KMS-11 (cell line): ENCODE results near the gene DNAH1.

Experiments
- H2AFZ ChIP-seq: fragments of 200-600 bp; sonication (generic); 2 replicates; pipeline ENCODE4 v1.6.1; 2016; ENCODE audit warnings: antibody characterized with exemption, mixed run types, low read depth
- H3K27ac ChIP-seq: fragments of 200-600 bp; sonication (generic); 2 replicates; pipeline ENCODE4 v1.6.1; 2016; ENCODE audit warnings: mild to moderate bottlenecking, mixed run types
- H3K27me3 ChIP-seq: fragments of 200-600 bp; sonication (generic); 2 replicates; pipeline ENCODE4 v1.6.1; 2017; ENCODE audit warnings: mild to moderate bottlenecking, low read depth, mixed run types, moderate library complexity; ENCODE audit not compliant: insufficient read depth
- H3K36me3 ChIP-seq: fragments of 200-600 bp; sonication (generic); 2 replicates; pipeline ENCODE4 v1.6.1; 2017; ENCODE audit warnings: mild to moderate bottlenecking, mixed run types; ENCODE audit not compliant: insufficient read depth
- H3K4me1 ChIP-seq: fragments of 200-600 bp; sonication (generic); 2 replicates; pipeline ENCODE4 v1.6.1; 2016; ENCODE audit warnings: mild to moderate bottlenecking, low read depth, mixed run types; ENCODE audit not compliant: poor library complexity, severe bottlenecking
- H3K4me2 ChIP-seq: fragments of 200-600 bp; sonication (generic); 2 replicates; pipeline ENCODE4 v1.7.0; 2016; ENCODE audit warnings: mild to moderate bottlenecking, mixed run types
- H3K4me3 ChIP-seq: fragments of 200-600 bp; sonication (generic); IDR thresholded peaks from 2 replicates; pipeline ENCODE4 v1.6.1; 2017; ENCODE audit warnings: low read depth, low read length, mixed read lengths; ENCODE audit not compliant: insufficient read depth
- H3K79me2 ChIP-seq: fragments of 200-600 bp; sonication (generic); 2 replicates; pipeline ENCODE4 v1.6.1; 2016; ENCODE audit warnings: low read depth, mixed run types; ENCODE audit not compliant: insufficient read depth
- H3K9ac ChIP-seq: fragments of 200-600 bp; sonication (generic); 2 replicates; pipeline ENCODE4 v1.6.1; 2016; ENCODE audit warnings: mild to moderate bottlenecking, mixed run types
- H4K20me1 ChIP-seq: fragments of 200-600 bp; sonication (generic); 2 replicates; pipeline ENCODE4 v1.6.1; 2016; ENCODE audit warnings: mild to moderate bottlenecking, mixed run types; ENCODE audit not compliant: insufficient read depth
- TF ChIP-seq, protein P1 (sequence below): fragments of 200-600 bp; sonication (generic); conservative IDR thresholded peaks from 2 replicates; pipeline ENCODE4 v1.6.1; 2017; ENCODE audit warnings: low read depth, mild to moderate bottlenecking, antibody characterized with exemption, low read length, moderate library complexity, mixed read lengths

DNAH1 gene

DNA sequence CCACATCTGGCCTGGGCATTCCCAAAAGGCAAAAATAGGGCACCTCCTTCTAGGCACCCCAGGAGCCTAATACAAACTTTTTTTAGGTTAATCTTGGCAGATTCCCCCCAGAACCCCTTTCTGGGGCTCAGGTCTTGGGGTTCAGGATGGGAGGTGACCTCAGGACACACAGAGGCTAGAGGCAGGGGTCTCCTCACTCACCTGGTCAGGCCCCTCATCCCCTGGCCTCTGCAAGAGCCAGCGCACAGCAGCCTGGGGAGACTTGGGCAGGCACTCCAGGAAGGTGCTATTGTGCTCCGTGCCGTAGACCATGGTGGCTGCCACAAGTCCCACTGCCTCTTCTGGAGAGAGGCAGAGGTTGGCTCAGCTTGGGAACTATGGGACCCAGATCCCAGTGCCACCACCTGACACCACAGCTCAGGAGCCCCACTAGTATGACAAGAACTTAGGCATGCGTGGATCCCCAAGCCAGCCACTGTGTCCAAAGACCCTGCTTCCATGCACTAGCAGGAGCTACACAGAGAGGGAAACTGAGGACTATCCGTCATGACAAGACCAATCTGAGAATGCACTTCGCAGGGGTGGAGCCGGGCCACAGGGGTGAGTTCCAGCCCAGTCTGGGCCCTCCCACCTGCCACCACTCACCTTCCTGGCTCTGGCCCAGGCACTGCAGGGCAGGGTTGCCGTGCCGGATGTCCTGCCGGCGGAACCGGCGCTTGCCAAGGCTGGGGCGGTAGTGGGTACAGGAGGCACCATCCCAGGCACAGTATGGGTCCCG, 121.4 kb downstream of the DNAH1 start:
- Histone ChIP-seq H3K4me3 (no peak overlapping the region), H3K36me3 (no peaks in the 10 kb centered on the region), H3K27ac (no peak overlapping the region), H3K9ac (no peak overlapping the region), H2AFZ (no peak overlapping the region), H3K4me1 (no peaks in the 10 kb centered on the region), H3K79me2 (no peaks in the 10 kb centered on the region), H4K20me1 (no peaks in the 10 kb centered on the region), H3K27me3 (no peaks in the 10 kb centered on the region), H3K4me2 (no peak overlapping the region)
- TF ChIP-seq, protein P1, sequence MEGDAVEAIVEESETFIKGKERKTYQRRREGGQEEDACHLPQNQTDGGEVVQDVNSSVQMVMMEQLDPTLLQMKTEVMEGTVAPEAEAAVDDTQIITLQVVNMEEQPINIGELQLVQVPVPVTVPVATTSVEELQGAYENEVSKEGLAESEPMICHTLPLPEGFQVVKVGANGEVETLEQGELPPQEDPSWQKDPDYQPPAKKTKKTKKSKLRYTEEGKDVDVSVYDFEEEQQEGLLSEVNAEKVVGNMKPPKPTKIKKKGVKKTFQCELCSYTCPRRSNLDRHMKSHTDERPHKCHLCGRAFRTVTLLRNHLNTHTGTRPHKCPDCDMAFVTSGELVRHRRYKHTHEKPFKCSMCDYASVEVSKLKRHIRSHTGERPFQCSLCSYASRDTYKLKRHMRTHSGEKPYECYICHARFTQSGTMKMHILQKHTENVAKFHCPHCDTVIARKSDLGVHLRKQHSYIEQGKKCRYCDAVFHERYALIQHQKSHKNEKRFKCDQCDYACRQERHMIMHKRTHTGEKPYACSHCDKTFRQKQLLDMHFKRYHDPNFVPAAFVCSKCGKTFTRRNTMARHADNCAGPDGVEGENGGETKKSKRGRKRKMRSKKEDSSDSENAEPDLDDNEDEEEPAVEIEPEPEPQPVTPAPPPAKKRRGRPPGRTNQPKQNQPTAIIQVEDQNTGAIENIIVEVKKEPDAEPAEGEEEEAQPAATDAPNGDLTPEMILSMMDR = no peak

DNA sequence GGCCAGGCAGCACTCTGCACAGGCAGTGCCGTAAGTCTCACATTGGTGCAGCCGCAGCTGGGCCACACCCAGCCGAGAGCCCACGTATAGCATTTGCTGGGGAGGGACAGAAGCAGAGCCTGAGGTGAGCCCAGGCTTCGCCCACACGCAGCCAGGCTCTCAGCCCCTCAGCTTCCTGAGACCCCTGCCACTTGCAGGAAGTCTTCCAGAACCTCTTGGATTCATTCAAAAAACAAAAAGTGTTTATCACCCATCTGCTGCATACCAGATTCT, 121.9 kb downstream of the DNAH1 start:
- Histone ChIP-seq H3K27me3 (no peaks in the 10 kb centered on the region), H3K4me3 (no peak overlapping the region), H3K36me3 (no peaks in the 10 kb centered on the region), H4K20me1 (no peaks in the 10 kb centered on the region), H3K4me2 (no peak overlapping the region), H3K9ac (no peak overlapping the region), H2AFZ (no peak overlapping the region), H3K4me1 (no peaks in the 10 kb centered on the region), H3K27ac (no peak overlapping the region), H3K79me2 (no peaks in the 10 kb centered on the region)
- TF ChIP-seq, protein P1 = no peak

DNA sequence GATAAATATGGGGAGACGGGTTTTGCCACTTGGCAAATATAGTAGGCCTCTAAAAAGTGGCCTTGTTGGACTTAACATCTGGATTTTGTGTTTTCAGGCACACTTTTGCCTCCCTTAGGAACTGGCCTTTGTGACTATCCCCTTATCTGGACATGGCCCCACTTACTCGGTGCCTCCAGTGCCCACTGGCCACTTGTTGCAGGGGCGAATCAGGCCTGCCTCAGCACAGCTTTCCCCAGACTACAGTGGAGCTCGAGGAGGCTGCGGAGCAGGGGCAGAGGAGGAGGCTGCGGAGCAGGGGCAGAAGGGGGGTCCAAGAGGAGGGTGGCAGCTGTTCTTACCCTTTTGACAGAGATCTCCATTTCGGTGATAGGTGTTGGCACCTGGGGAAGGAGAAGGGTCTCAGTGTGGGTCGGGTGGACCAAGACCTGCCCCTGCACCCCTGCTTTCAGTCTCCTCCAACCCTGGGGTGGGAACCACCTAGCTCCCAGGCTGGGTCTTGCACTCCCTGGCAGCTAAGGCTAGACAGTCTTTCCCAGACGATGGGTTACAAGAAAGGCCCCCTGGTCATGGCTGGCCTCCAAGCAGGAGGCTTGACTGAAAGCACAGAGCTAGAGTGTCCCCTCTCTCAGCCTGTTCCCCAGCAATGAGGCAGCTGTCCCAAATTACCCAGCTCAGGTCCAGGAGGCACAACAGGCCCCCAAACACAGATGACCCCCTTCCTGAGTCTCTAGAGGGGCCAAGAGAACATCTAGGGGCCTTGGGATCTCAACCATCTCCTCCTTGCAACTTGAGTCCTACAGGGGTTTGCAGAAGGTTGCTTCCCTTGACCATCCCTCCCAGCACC, 122.7 kb downstream of the DNAH1 start:
- no peak overlapping the region for H3K27ac ChIP-seq
- no peaks in the 10 kb centered on the region for H4K20me1 ChIP-seq

DNA sequence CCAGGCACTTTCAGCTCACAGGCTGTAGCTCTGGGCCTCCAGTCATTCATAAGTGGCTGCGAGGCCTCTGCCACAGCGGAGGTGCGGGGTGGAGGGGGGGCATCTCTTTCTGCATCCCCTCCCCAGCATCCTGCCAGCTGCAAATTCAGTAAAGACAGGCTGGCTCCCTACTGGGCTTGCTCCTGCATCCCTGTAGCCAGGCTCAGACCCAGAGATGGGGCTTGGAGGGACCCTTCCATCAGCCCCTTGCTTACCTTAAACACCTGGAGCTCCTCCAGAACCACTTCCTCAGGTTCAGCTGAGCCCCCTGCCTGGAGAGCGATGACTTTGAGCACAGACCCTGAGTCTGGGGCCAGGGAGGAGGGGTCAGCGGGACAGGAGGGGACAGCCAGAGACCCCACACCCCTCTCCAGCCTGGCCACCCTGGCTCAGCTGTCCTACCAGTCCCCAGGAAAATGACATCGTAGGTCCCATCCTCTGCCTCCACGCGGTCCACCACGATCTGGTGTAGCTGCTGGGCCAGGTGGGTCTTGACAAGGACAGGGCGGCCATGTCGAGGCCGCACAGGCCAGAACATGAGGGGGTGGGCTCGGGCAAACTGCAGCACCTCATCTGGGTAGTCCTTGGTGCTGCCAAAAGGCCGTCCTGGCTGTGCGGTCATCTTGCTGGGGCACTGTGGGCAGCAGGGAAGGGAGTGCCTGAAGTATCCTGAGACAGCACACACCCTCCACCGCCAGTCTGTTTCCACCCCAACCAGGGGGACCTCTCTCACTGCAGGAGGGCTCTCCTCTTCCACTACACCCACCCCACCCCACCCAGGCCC, 123.5 kb downstream of the DNAH1 start:
- H2AFZ ChIP-seq = no peak overlapping the region
- no peaks in the 10 kb centered on the region for H3K4me1 ChIP-seq
- TF ChIP-seq, protein P1 = no peak
- no peak overlapping the region for H3K4me3 ChIP-seq
- no peak overlapping the region for H3K27ac ChIP-seq
- no peaks in the 10 kb centered on the region for H3K36me3 ChIP-seq
- H3K9ac ChIP-seq = no peak overlapping the region
- H3K27me3 ChIP-seq = no peaks in the 10 kb centered on the region
- no peaks in the 10 kb centered on the region for H4K20me1 ChIP-seq
- no peaks in the 10 kb centered on the region for H3K79me2 ChIP-seq
- no peak overlapping the region for H3K4me2 ChIP-seq

More for the DNA sequence above, 122.7 kb downstream of the DNAH1 start:
- TF ChIP-seq, protein P1 = no peak
- no peaks in the 10 kb centered on the region for H3K36me3 ChIP-seq
- H3K4me1 ChIP-seq = no peaks in the 10 kb centered on the region
- no peak overlapping the region for H3K9ac ChIP-seq
- no peaks in the 10 kb centered on the region for H3K27me3 ChIP-seq
- no peak overlapping the region for H2AFZ ChIP-seq
- no peak overlapping the region for H3K4me2 ChIP-seq
- no peak overlapping the region for H3K4me3 ChIP-seq
- H3K79me2 ChIP-seq = no peaks in the 10 kb centered on the region
